ENCODE data around the gene GREB1. TPM values are rescaled to one million over a fixed set of nuclear protein-coding genes. Genes with fewer than 3 reads are reported as not detected.

Gene GREB1
- total and polyA plus RNA-seq, 2 experiments from 2014 or later = 12.0 to 35.0 TPM

- no peak for TF ChIP-seq CTCF (conservative IDR thresholded peaks at IDR 0.05; ENCODE audit: low read depth in 2 of 2)
- TF ChIP-seq ZNF114 (CRISPR knock-in tag; IDR thresholded peaks at IDR 0.05) = no peak
- TF ChIP-seq STAT1 (IDR thresholded peaks at IDR 0.05; ENCODE audit: unreplicated experiment) = no peak
- no peak for TF ChIP-seq EZH2phosphoT487 (IDR thresholded peaks at IDR 0.05; ENCODE audit: unreplicated experiment)
- TF ChIP-seq ZNF331 (CRISPR knock-in tag; IDR thresholded peaks at IDR 0.05; ENCODE audit: low read depth) = no peak
- no peak for TF ChIP-seq NANOG (IDR thresholded peaks at IDR 0.05; ENCODE audit: borderline replicate concordance)
- no peak for TF ChIP-seq REST (IDR thresholded peaks at IDR 0.05; ENCODE audit: unreplicated experiment)
- TF ChIP-seq, protein P1, sequence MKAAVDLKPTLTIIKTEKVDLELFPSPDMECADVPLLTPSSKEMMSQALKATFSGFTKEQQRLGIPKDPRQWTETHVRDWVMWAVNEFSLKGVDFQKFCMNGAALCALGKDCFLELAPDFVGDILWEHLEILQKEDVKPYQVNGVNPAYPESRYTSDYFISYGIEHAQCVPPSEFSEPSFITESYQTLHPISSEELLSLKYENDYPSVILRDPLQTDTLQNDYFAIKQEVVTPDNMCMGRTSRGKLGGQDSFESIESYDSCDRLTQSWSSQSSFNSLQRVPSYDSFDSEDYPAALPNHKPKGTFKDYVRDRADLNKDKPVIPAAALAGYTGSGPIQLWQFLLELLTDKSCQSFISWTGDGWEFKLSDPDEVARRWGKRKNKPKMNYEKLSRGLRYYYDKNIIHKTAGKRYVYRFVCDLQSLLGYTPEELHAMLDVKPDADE (IDR thresholded peaks at IDR 0.05) = no peak
- no peak for TF ChIP-seq POLR2AphosphoS5 (IDR thresholded peaks at IDR 0.05; ENCODE audit: low read depth)
- no peak for TF ChIP-seq CREB1 (CRISPR knock-in tag; IDR thresholded peaks at IDR 0.05; ENCODE audit: low read depth)
- no peak for TF ChIP-seq JUNB (IDR thresholded peaks at IDR 0.05; ENCODE audit: unreplicated experiment)
- TF ChIP-seq, protein P2, sequence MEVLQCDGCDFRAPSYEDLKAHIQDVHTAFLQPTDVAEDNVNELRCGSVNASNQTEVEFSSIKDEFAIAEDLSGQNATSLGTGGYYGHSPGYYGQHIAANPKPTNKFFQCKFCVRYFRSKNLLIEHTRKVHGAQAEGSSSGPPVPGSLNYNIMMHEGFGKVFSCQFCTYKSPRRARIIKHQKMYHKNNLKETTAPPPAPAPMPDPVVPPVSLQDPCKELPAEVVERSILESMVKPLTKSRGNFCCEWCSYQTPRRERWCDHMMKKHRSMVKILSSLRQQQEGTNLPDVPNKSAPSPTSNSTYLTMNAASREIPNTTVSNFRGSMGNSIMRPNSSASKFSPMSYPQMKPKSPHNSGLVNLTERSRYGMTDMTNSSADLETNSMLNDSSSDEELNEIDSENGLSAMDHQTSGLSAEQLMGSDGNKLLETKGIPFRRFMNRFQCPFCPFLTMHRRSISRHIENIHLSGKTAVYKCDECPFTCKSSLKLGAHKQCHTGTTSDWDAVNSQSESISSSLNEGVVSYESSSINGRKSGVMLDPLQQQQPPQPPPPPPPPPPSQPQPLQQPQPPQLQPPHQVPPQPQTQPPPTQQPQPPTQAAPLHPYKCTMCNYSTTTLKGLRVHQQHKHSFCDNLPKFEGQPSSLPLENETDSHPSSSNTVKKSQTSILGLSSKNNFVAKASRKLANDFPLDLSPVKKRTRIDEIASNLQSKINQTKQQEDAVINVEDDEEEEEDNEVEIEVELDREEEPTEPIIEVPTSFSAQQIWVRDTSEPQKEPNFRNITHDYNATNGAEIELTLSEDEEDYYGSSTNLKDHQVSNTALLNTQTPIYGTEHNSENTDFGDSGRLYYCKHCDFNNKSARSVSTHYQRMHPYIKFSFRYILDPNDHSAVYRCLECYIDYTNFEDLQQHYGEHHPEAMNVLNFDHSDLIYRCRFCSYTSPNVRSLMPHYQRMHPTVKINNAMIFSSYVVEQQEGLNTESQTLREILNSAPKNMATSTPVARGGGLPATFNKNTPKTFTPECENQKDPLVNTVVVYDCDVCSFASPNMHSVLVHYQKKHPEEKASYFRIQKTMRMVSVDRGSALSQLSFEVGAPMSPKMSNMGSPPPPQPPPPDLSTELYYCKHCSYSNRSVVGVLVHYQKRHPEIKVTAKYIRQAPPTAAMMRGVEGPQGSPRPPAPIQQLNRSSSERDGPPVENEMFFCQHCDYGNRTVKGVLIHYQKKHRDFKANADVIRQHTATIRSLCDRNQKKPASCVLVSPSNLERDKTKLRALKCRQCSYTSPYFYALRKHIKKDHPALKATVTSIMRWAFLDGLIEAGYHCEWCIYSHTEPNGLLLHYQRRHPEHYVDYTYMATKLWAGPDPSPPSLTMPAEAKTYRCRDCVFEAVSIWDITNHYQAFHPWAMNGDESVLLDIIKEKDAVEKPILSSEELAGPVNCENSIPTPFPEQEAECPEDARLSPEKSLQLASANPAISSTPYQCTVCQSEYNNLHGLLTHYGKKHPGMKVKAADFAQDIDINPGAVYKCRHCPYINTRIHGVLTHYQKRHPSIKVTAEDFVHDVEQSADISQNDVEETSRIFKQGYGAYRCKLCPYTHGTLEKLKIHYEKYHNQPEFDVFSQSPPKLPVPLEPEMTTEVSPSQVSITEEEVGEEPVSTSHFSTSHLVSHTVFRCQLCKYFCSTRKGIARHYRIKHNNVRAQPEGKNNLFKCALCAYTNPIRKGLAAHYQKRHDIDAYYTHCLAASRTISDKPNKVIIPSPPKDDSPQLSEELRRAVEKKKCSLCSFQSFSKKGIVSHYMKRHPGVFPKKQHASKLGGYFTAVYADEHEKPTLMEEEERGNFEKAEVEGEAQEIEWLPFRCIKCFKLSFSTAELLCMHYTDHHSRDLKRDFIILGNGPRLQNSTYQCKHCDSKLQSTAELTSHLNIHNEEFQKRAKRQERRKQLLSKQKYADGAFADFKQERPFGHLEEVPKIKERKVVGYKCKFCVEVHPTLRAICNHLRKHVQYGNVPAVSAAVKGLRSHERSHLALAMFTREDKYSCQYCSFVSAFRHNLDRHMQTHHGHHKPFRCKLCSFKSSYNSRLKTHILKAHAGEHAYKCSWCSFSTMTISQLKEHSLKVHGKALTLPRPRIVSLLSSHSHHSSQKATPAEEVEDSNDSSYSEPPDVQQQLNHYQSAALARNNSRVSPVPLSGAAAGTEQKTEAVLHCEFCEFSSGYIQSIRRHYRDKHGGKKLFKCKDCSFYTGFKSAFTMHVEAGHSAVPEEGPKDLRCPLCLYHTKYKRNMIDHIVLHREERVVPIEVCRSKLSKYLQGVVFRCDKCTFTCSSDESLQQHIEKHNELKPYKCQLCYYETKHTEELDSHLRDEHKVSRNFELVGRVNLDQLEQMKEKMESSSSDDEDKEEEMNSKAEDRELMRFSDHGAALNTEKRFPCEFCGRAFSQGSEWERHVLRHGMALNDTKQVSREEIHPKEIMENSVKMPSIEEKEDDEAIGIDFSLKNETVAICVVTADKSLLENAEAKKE (CRISPR knock-in tag; IDR thresholded peaks at IDR 0.05) = no peak
- no peak for TF ChIP-seq EZH2 (IDR thresholded peaks at IDR 0.05; ENCODE audit: low read depth, unreplicated experiment)
- Mint-ChIP-seq H3K27me3 (ENCODE audit: insufficient read depth, low read depth, poor library complexity) (peaks cover 2% of the 10 kb centered on the region), H3K4me3 (no peak overlapping the region), H3K27ac (no peak overlapping the region), H3K4me1 (peaks cover 17% of the 10 kb centered on the region), H3K9me3 (0 out of 3 replicates have a peak, but pooled peaks cover 3% of the 10 kb centered on the region), H3K36me3 (ENCODE audit: low read depth) (peaks cover 4% of the 10 kb centered on the region; the same call in 2 of the 3 replicates)
- ATAC-seq (no peak), DNase-seq (ENCODE audit: low spot score) (no peak)
- Histone ChIP-seq H3K79me2 (replicated peaks; ENCODE audit: insufficient read depth) (peaks cover 44% of the 10 kb centered on the region), H3K4me2 (no peak overlapping the region), H3K36me3 (ENCODE audit: insufficient read depth) (no peaks in the 10 kb centered on the region), H3K4me1 (ENCODE audit: insufficient read depth) (peaks cover 16% of the 10 kb centered on the region; the same call in 1 of the 2 replicates), H3K27ac (ENCODE audit: low read depth) (no peak overlapping the region), H3K9me2 (ENCODE audit: insufficient read depth) (no peaks in the 10 kb centered on the region), H4K20me1 (replicated peaks; ENCODE audit: insufficient read depth) (peaks cover 17% of the 10 kb centered on the region), H3F3A (replicated peaks; ENCODE audit: low read depth) (no peaks in the 10 kb centered on the region), H3K27me3 (ENCODE audit: insufficient read depth) (no peaks in the 10 kb centered on the region), H2AFZ (no peak overlapping the region), H3K4me3 (no peak overlapping the region)
Observed at GRCh38 chr2:11528228-11528627, 5.6 kb upstream of the GREB1 start.
